IPS-NIHi11 (cell line): ENCODE measurements around the gene ZRANB1.

ENCODE experiments used
- DNase-seq: peaks from one replicate; pipeline ENCODE4 v3.0.0; 2012; ENCODE audit warnings: mixed read lengths, low spot score

ZRANB1 gene

DNA sequence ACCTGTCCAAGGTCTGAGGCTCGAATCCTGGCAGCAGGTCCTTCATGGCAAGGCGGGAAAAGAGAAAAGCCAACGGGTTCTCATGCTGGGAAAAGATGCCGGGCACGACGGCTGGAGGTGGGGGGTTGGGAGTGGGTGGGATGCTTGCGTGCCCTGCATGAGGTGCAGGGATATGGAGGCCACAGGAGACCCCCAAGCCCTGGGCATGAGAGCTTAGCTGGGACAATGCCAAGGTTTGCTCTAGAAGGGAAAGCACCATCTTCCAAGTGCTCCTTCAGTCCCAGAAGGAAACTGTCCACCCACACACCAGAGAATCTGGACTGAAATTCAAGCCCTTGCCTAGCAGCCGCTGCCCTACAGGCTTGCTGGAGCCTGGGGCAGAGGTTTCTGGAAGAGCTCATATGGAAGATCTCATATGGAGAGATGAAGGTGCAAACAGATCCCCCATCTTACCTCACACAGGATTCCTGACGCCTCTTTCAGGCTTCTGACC, 64.3 kb downstream of the ZRANB1 start:
- no peak for DNase-seq

DNA sequence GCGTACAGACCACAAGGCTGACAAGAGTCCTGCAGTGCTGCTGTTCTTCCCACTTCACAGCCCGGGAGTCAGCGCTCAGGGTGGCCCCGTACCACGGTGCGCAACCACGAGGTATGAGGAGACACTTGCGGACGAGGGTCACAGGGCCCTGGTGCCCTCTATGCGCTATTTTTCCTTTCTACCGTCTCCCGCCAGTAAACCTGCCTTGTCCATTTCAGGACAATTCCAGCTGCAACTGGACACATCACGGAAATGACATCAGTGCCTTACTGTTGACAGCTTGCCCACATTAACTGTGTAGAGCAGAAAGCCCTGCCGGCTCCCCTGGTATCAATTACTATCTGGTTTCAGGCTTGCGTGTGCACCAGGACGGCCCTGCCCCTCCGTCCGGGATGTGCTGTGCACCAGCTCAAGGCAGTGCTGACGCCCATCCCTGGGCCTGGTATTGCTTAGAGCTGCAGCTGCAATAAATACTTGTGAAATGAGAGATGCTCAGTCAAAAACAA, 65.1 kb downstream of the ZRANB1 start:
- DNase-seq = no peak

DNA sequence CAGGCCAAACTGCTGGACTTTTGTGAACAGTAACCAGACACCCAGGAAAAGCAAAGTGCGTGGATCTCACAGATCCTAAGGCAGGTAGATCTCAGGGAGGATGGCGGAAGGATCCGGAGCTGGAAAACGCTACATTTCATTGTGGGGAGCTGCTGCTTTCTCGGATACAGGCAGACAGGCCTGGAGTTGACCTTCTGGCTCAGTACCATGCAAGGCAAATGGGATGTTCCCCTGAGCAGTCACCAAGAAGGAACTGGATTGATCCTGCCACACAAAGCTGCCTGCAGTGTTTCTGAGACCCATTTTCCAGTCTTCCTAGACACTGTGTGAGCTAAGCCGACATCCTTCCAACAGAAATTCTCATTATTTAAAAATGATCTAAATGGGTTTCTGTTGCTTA, 65.5 kb downstream of the ZRANB1 start:
- no peak for DNase-seq

DNA sequence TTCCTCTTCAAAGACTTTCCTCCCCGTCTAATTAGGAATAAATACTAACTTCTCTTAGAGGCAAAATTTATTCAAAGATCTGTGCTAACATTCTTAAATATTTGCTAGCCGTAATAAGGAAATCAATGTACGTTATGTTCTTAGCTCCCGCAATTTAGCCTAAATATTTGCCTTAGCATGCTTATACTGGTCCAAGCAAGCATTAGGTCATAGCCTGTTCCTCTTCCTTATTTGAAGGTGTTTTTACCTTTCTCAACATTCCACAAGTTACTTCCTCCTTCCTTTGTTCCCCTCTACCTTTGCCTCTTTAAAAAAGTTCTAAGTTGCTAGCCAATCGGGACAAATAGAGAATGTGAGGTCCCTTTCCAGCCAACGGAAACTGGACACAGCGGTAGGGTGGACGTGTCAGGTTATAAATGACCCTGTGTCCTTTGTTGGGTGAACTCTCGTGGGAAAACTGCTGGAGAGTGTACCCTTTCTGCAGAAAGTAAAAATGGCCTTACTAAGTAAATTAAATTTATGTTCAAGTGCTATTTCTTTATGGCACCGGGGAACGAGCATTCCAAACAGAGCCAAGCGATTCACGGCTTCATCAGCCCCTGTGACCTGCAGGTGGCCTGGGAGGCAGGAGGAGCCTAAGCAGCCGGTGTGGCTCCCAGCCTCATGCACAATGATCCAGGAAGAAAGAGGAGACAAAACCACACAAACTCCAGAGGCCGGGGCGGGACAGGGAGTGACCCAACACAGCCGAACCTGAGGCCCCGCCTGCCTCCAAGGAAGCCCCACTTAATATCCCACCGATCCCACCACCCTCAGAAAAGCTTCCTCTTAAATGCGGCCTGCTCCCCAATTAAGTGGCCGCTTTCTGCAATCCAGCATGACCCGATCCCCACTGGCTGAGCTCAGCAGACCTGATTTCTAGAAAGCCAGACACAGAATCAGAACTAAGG, 67.0 kb downstream of the ZRANB1 start:
- peak; percentile 58 for DNase-seq

DNA sequence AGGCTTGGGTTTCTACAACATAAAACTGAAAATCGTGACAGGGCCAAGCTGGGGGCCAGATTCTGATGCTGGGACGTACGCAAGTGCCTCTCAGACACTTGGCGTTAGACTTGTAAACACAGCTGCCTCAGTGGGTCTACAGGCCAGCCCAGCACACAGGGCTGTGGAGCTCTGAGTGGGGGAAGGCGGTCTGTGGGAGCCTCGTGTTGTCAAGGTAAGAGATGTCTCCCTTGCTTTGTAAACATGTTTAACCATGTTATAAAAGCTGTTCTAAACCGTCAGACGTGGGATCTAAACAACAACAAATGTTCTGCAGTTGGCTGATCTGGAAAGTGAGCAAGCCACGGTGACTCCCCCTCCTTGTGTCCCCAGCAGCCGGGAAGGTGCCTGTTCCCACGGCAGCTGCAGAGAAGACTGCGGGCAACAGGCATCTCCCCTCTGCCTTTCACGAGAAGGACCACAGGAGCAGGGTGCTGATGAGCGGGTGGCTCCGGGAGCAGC, 67.8 kb downstream of the ZRANB1 start:
- DNase-seq = no peak

DNA sequence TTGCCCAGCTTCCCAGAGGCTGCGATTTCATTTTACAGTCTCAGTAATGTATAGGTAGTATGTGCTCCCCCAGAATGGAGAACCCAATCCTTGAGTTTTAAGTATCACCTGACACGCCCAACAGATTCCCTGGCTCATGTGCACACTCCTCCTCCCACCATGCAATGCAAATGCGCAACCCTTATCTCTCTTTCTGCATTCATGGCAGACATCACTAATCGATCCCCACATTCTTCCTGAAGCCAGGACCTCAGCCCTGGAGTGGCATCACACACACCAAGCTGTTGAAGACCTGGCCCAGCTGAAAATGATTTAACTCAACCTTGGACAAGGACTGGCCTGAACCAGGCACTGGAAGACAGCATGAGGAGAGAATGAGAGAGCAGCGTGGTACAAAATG, 68.4 kb downstream of the ZRANB1 start:
- no peak for DNase-seq

DNA sequence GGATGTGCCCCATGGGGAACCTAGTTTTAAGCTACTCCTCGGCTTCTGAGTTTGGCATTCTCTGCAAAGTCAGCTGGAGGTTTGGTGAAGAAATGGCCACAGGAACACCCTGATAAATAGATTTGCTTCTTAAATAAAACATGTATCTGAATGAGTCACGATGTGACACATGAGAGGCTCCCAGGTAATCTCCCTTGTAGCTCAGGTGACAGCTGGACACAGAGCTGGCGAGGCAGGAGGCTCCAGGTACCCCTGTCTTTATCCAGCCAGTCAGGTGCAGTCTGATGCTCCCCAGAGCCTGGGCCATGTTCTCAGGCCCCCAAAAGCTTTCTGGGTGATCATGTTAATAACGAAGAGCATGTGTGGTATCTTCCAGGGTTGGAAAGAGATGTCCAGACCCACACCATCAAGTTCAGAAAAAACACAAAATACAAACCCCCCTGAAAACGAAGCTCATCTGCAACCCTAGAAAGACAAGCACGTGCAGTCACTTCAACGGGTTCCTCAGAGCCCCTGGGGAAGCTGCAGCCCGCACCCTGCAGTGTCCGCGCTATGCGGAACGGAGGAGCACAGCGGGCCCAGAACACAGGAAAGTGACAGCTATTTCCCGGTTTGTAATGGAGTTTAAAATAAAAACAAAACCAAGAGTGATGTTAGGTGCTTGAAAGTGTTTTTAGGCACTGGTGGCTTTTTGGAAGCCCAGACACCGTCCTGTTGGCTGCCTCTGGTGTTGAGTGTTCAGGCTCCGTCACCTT, 69.4 kb downstream of the ZRANB1 start:
- DNase-seq = no peak

DNA sequence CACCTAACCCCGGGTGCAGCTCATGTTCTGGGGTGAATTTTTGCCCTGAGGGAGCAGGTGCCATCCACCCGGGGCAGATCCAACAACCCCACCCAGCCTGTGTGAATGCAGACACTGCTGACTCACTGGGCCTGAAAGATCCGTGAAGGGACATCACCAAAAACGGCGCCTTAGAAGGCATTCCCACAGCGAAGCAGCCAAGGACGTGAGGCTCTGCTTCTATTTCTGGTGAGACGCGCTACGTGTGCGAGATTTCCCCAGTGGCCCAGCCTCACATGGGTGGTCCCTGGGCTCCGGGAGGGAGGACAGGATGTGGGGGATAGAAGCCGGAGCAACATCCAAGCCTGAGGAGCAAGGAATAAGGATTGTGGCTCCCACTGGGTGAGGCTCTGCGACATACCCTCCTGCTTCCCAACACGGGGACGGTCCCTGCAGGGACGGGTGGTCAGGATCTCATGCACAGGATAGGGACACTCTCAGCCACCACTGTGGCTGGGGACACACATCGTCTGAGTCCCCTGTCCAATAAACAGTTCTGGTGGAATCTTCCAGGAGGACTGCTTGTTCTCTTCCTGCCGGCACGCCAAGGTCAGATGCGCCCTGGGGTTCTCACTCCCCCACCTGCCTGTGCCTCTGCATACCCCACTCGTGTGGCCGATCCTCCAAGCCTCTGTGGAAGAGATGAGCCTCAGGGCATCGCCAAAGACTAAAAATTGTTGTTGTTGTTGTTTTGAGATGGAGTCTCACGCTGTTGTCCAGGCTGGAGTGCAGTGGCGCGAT, 70.2 kb downstream of the ZRANB1 start:
- DNase-seq = no peak

DNA sequence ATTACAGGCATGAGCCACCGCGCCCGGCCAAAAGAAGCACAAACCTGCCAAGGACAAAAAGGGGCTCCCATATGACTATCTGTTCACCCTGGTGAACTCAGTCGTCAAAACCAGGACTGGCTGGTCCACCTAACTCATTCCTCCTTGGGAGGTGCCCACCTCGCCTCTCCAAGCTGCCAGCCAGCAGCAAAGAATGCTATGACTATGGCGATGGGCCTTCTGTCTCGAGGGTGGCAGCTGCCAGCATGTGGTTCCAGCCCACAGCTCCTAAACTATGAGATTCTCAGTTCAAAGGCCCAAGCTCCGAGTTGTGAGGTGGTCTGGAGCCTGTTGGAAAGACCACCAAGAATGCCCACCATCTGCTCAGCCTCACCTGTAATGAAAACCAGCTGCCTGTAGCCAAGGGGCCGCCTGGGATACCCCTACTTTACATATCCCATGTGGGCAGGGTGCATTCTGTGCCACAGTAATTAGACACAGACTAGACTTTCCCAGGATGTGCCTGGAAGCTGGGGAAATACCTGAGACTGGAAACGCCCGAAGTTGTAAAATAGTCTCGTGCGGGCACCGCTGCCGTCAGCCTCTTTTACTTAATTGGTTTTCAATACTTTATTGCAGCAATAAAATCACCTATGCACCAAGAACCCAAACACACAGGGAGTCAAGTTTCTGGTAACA, 71.1 kb downstream of the ZRANB1 start:
- DNase-seq = no peak

DNA sequence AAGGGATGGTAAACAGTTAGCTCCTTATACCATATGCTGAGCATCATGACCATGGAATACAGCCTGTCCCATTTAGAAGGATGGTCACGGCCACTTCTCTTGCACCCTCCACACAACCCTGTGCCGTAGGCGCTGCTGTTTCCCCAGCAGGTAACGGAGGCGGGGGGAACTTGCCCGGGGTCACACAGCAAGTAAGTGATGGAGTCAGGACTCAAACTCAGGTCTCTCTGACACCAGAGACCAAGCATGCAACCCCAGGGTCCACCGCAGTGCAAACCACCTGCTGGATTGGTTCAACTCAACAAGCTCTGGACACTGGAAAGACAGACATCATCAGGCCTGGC, 71.6 kb downstream of the ZRANB1 start:
- DNase-seq = no peak

DNA sequence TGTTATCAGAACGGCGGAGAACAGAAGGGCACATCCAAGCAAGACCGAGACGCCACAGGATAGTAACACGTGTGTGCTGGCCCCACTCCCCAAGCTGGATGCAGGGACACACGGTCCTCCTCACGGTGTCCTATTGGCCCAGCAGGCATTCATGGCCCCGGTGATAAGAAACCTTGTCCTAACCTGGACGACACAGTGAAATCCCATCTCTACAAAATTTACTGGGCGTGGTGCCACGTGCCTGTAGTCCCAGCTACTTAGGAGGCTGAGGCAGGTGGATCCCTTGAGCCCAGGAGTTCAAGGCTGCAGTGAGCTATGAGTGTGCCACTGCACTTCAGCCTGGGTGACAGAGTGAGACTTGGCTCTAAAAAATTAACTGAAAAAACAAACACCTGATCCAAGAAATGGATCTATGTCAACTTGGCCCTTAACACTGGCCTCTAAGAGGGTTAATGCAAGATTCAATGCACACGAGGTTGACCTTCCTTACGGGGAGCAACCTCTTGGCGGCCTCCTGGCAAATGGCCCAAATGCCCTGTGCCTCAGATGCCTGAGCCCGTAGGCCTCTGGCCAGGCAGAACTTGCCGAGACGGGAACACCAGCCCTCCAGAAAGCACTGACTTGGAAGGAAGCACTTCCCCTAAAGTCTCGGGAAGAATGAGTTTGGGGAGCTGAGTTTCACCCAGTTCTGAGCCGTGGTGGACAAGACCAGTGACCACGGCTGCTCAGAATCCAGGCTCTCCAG, 72.3 kb downstream of the ZRANB1 start:
- no peak for DNase-seq

DNA sequence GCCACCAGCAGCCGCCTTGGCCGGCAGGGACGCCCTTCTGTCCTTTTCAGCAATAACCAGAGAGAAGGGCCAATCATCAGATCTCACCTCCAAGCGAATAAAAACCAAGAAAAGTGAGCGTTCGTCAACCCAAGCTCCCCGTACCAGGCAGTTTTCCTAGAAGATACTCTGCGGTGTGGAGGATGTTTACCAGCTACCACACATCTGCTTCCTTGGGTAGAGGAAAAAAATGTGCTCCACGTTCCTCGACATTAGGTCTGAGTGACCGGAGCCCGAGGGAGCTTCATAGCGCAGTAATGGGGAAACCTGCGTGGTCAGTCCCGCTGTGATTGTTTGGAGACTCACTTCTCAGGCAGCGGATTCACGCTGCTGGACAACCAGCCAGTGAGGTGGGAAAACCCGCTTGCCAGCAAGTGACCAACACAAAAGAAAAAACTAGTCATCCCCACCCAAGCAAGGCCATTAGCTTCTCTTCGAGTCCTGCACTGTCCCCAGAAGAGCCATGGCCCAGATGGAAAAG, 73.0 kb downstream of the ZRANB1 start:
- DNase-seq = no peak

DNA sequence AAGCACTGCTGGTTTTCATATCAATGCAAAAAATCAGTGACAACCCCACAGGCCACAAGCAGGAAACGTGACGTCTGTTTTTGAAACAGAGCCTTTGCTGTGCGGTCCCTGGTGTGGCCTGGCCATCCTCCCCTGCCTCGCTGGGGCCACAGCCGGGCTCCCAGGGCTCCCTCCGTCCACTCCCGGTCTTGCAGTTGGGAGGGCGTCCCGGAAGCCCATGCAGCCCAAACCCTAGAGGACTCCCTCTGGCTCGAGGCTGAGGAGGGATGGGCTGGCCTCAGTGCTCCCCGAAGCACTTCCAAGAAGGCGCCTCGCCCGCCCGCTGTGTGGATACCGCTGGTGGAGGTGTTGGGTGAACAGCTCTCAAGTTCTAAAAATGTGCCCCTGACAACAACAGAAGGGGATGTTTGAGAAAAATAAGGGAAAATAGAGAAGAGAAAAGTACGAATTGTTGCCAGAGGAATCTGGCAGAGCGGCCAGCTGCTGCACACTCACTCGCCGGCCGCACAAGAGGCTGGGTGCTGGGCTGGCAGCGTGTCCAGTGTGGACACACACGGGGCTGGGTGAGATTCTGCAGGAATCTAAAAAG, 73.5 kb downstream of the ZRANB1 start:
- no peak for DNase-seq

DNA sequence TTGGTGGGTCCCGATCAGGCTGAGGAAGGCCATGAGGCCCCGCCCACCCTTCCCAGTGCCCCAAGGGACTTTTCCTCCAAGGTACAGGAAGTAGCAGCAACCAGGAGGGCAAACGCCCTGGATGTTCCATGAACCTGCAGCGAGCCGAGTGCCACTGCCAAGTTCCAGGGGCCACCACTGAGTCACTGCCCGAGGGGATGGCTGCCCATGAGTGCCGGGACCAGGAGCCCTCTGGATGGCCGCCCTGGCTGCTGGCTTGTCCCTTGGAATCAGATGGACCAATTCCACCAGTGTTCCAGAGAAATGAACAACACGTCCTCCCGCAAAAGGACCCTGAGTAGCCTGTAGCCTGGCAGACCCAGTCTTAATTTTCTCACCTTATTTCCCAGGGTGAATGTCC, 74.2 kb downstream of the ZRANB1 start:
- DNase-seq = no peak

DNA sequence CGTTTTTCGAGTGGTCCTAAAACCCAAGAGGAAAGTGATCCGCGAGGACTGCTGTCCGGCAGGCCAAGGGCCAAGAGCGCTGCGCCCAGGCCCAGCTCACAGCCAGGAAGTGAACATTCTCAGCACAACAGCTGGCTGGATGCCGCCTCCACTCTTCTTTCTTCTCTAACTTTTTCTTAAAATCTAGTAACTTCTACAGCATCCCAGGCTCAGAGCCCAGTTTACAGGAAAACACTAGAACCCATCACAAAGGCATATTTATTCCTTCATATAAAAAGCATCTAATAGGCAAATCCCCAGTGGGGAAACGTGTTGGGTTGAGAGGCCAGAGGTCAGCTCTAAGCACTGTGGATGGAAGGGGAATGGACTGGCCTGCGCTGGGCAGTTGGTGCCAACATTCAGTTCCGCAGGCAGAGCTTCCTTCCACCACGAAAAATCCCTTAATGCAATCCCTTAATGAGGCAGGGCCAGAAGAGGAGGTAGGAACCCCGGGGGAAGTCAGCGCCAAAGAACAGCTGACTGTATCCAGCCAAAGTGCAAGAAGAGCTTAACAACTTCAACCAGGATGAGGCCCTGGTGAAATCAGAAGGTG, 74.8 kb downstream of the ZRANB1 start:
- no peak for DNase-seq

DNA sequence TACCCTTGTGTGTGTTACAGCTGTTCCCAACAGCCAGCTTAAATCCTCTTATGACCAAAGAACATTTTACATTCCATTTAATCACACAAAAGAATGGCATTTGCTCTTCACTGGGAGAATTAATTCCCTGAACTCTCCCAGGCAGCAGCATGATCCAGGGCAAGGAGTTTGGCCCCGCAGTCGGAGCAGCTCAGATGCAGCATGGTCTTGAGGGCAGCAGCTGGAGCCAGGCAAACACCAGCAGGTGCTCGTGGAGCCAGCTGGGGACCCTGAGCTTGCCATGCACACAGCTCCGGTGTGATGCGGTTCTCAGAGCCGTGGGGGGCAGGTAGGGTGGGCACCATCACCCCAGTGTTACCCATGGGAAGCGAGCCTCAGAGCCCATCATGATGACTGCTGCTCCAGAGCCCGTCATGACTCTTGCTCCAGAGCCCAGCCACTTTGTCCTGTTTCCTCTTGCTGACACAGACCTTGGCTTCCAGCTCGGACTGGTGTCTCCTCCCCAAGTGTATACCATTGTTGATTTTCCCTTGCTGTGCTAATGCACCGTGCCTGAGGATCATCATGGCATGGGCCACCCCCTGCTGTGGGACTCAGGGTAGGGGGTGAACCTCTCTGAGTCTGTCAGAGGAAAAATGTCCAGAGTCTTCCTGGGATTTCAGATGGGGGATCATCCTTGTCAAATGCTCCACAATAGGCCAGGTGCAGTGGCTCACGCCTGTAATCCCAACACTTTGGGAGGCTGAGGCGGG, 75.8 kb downstream of the ZRANB1 start:
- DNase-seq = no peak

DNA sequence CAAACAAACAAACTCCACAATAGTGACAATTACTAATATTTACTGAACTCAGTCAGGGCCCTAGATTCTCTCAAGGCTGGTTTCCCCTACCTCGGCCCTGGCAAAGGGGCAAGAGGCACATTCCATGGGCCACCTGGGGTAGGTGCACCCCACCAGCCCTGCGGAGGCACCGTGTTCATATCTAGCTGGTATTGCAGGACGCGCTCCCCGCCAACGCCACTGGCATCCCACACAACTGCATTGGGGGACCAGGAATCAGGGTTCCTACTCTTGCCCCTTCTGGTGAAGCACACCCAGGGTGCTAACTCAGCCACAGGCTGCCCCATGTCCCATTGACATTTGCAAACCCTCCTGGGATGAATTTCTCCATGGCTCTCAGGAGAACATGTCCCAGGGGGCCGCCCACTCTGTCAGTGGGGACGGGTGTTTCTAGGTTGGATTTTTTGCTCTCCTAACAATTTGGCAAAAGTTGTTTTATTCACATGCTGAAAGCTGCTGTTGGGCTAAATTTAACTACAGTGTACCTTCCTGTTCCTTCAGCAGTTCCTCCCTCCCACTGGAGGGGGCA, 76.7 kb downstream of the ZRANB1 start:
- DNase-seq = no peak

DNA sequence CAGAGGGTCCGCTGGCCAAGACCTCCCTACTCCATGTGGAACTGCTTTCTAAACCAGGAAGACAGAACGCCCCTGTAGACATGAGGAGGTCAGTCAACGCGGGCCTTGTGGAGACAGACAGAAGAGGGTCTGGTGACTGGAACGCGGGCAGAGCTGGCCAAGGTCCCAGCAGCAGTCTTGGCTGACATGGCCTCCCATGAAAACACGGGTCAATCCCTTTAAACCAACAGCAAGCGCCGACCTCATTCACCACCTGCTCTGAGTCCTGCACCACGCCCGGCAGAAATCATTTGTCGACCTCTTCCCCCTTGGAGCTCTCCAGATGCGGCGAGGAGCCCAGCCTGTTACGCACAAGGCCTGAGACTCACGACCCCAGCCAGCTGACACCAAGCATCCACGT, 78.5 kb downstream of the ZRANB1 start:
- no peak for DNase-seq

DNA sequence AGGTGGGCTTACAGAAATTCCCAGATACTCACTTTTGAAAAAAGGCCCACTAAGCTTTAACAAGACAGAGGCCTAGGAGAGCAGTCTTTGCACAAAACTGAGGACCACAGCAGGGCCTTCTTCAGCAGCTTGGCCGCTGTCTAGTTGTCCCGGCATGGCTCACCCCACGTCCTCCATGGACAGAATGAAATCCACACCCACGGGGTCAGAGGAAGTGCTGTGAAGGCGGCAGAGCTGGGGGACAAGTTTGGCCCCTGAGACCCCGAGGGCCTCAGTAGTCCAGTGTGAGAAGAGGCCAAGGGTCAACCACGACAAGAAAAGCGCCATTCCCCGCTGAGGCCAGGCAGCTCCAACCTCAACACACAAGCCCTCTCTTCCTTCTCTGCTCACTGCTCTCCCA, 78.9 kb downstream of the ZRANB1 start:
- no peak for DNase-seq
